Karpas-422 (cell line): ENCODE results near the gene TMEM52. TPM values are rescaled to one million over a fixed set of nuclear protein-coding genes. Genes with fewer than 3 reads are reported as not detected.

Experiments
- DNase-seq: peaks from one replicate; pipeline ENCODE4 v3.0.0-alpha.2; 2015
- H2AFZ ChIP-seq: fragments of 200-600 bp; sonication (generic); 2 replicates; pipeline ENCODE4 v1.6.1; 2014; ENCODE audit warnings: antibody characterized with exemption, low read length, mixed read lengths
- H3K27ac ChIP-seq: fragments of 200-600 bp; sonication (generic); 2 replicates; pipeline ENCODE4 v1.5.1; 2014; ENCODE audit warnings: mild to moderate bottlenecking, low read length, moderate library complexity
- H3K27me3 ChIP-seq: fragments of 200-600 bp; sonication (generic); 2 replicates; pipeline ENCODE4 v1.6.1; 2014; ENCODE audit warnings: low read length, mixed read lengths
- H3K36me3 ChIP-seq: fragments of 200-600 bp; sonication (generic); 2 replicates; pipeline ENCODE4 v1.6.1; 2014; ENCODE audit warnings: low read length, mixed read lengths; ENCODE audit not compliant: insufficient read depth
- H3K4me1 ChIP-seq: fragments of 200-600 bp; sonication (generic); 2 replicates; pipeline ENCODE4 v1.6.1; 2014; ENCODE audit warnings: mild to moderate bottlenecking, low read length, mixed read lengths
- H3K4me2 ChIP-seq: fragments of 200-600 bp; sonication (generic); 2 replicates; pipeline ENCODE4 v1.6.1; 2014; ENCODE audit warnings: low read length, low read depth, mild to moderate bottlenecking; ENCODE audit not compliant: poor library complexity, severe bottlenecking
- H3K4me3 ChIP-seq: fragments of 200-600 bp; sonication (generic); 2 replicates; pipeline ENCODE4 v1.5.1; 2014; ENCODE audit warnings: mild to moderate bottlenecking, antibody characterized with exemption, low read length, mixed read lengths
- H3K79me2 ChIP-seq: fragments of 200-600 bp; sonication (generic); 2 replicates; pipeline ENCODE4 v1.6.1; 2014; ENCODE audit warnings: mild to moderate bottlenecking, low read length, mixed read lengths
- H3K9ac ChIP-seq: fragments of 200-600 bp; sonication (generic); 2 replicates; pipeline ENCODE4 v1.6.0; 2014; ENCODE audit warnings: low read length
- H3K9me2 ChIP-seq: fragments of 200-600 bp; sonication (generic), shearing (Covaris generic); replicated peaks from 2 replicates; pipeline ENCODE4 v1.6.0; 2014; ENCODE audit warnings: mild to moderate bottlenecking, low read length, moderate library complexity; ENCODE audit not compliant: insufficient read depth
- H3K9me3 ChIP-seq: fragments of 300-700, 200-600 bp; sonication (generic); 2 replicates; pipeline ENCODE4 v1.6.1; 2014; ENCODE audit warnings: low read length, mixed read lengths
- H4K20me1 ChIP-seq: fragments of 200-600 bp; sonication (generic); 2 replicates; pipeline ENCODE4 v1.6.1; 2014; ENCODE audit warnings: mild to moderate bottlenecking, antibody characterized with exemption, low read length, low read depth; ENCODE audit not compliant: insufficient read depth
- total RNA-seq: library from RNA; depleted of rRNA; stranded (reverse); fragments of >200 nt; shearing (Covaris generic); gene quantifications from 2 replicates; pipeline ENCODE4 v1.2.3, GENCODE V29; 2014; ENCODE audit warnings: low replicate concordance

The TMEM52 gene
- total RNA-seq, 1 experiment from 2014 or later: not detected

GRCh38 chr1:1908506-1908791 lies 10.6 kb downstream of the TMEM52 start:
- Histone ChIP-seq H3K27me3 (no peaks in the 10 kb centered on the region), H2AFZ (peak overlapping the region; percentile 69; the same call in 1 of the 2 replicates), H4K20me1 (no peaks in the 10 kb centered on the region), H3K4me3 (peak overlapping the region; percentile 91), H3K36me3 (no peaks in the 10 kb centered on the region), H3K4me2 (peak overlapping the region; percentile 96), H3K79me2 (0 out of 2 replicates have a peak, but pooled peaks cover 5% of the 10 kb centered on the region), H3K9ac (peak overlapping the region; percentile 99), H3K4me1 (peaks cover 34% of the 10 kb centered on the region), H3K9me3 (no peaks in the 10 kb centered on the region), H3K9me2 (no peaks in the 10 kb centered on the region), H3K27ac (peak overlapping the region; percentile 83)
- peak; percentile 76 for DNase-seq

- Histone ChIP-seq H3K36me3 (no peaks in the 10 kb centered on the region), H4K20me1 (no peaks in the 10 kb centered on the region), H3K4me3 (no peak overlapping the region), H2AFZ (no peak overlapping the region), H3K4me2 (peak overlapping the region; percentile 96), H3K27me3 (no peaks in the 10 kb centered on the region), H3K9me2 (no peaks in the 10 kb centered on the region), H3K9me3 (peaks cover 4% of the 10 kb centered on the region; the same call in 1 of the 2 replicates), H3K27ac (peak overlapping the region; percentile 83), H3K79me2 (0 out of 2 replicates have a peak, but pooled peaks cover 5% of the 10 kb centered on the region), H3K4me1 (peaks cover 34% of the 10 kb centered on the region), H3K9ac (peak overlapping the region; percentile 50)
- DNase-seq: peak; percentile 72
These were observed 11.9 kb downstream of the TMEM52 start for GRCh38 chr1:1907098-1907736.

GRCh38 chr1:1906185-1907097 lies 12.6 kb downstream of the TMEM52 start:
- no peak overlapping the region for H2AFZ ChIP-seq
- H3K27me3 ChIP-seq: no peaks in the 10 kb centered on the region
- peaks cover 4% of the 10 kb centered on the region; the same call in 1 of the 2 replicates for H3K9me3 ChIP-seq
- H3K27ac ChIP-seq: peak overlapping the region; percentile 83
- H3K36me3 ChIP-seq: no peaks in the 10 kb centered on the region
- H3K9ac ChIP-seq: peak overlapping the region; percentile 50
- no peak overlapping the region for H3K4me3 ChIP-seq
- H4K20me1 ChIP-seq: no peaks in the 10 kb centered on the region
- peak; percentile 87 for DNase-seq
- H3K4me1 ChIP-seq: peaks cover 34% of the 10 kb centered on the region
- H3K79me2 ChIP-seq: 0 out of 2 replicates have a peak, but pooled peaks cover 5% of the 10 kb centered on the region
- peak overlapping the region; percentile 96 for H3K4me2 ChIP-seq
- no peaks in the 10 kb centered on the region for H3K9me2 ChIP-seq

GRCh38 chr1:1903224-1903623 lies 15.9 kb downstream of the TMEM52 start:
- H3K4me1 ChIP-seq: peaks cover 27% of the 10 kb centered on the region
- H3K9me2 ChIP-seq: no peaks in the 10 kb centered on the region

GRCh38 chr1:1901641-1902294 lies 17.3 kb downstream of the TMEM52 start:
- no peak overlapping the region for H3K4me2 ChIP-seq

More at GRCh38 chr1:1903224-1903623, 15.9 kb downstream of the TMEM52 start:
- DNase-seq: no peak
- H2AFZ ChIP-seq: no peak overlapping the region
- H4K20me1 ChIP-seq: no peaks in the 10 kb centered on the region
- H3K9ac ChIP-seq: no peak overlapping the region
- no peak overlapping the region for H3K4me3 ChIP-seq
- no peaks in the 10 kb centered on the region for H3K27me3 ChIP-seq
- no peak overlapping the region for H3K27ac ChIP-seq
- no peak overlapping the region for H3K4me2 ChIP-seq
- 0 out of 2 replicates have a peak, but pooled peaks cover 3% of the 10 kb centered on the region for H3K79me2 ChIP-seq
- no peaks in the 10 kb centered on the region for H3K36me3 ChIP-seq
- H3K9me3 ChIP-seq: peaks cover 4% of the 10 kb centered on the region; the same call in 1 of the 2 replicates

GRCh38 chr1:1900883-1901640 lies 18.0 kb downstream of the TMEM52 start:
- no peak overlapping the region for H3K4me3 ChIP-seq
- H3K4me2 ChIP-seq: no peak overlapping the region
- no peaks in the 10 kb centered on the region for H4K20me1 ChIP-seq
- H3K4me1 ChIP-seq: peaks cover 7% of the 10 kb centered on the region
- H3K9ac ChIP-seq: no peak overlapping the region
- H3K9me2 ChIP-seq: no peaks in the 10 kb centered on the region
- H3K36me3 ChIP-seq: no peaks in the 10 kb centered on the region
- no peaks in the 10 kb centered on the region for H3K79me2 ChIP-seq
- DNase-seq: no peak
- no peak overlapping the region for H3K27ac ChIP-seq
- peaks cover 4% of the 10 kb centered on the region; the same call in 1 of the 2 replicates for H3K9me3 ChIP-seq
- H3K27me3 ChIP-seq: no peaks in the 10 kb centered on the region
- no peak overlapping the region for H2AFZ ChIP-seq

More at GRCh38 chr1:1901641-1902294, 17.3 kb downstream of the TMEM52 start:
- Histone ChIP-seq H3K36me3 (no peaks in the 10 kb centered on the region), H3K9me3 (peaks cover 4% of the 10 kb centered on the region; the same call in 1 of the 2 replicates), H3K79me2 (no peaks in the 10 kb centered on the region), H3K4me1 (peaks cover 12% of the 10 kb centered on the region), H3K27ac (no peak overlapping the region), H3K9me2 (no peaks in the 10 kb centered on the region), H3K9ac (no peak overlapping the region), H2AFZ (no peak overlapping the region), H4K20me1 (no peaks in the 10 kb centered on the region), H3K4me3 (no peak overlapping the region), H3K27me3 (no peaks in the 10 kb centered on the region)
- no peak for DNase-seq

GRCh38 chr1:1899967-1900327 lies 19.1 kb downstream of the TMEM52 start:
- no peaks in the 10 kb centered on the region for H3K79me2 ChIP-seq
- H3K9ac ChIP-seq: no peak overlapping the region
- H3K27me3 ChIP-seq: no peaks in the 10 kb centered on the region
- H3K9me3 ChIP-seq: peaks cover 4% of the 10 kb centered on the region; the same call in 1 of the 2 replicates
- H3K36me3 ChIP-seq: no peaks in the 10 kb centered on the region
- no peak overlapping the region for H2AFZ ChIP-seq
- no peak overlapping the region for H3K27ac ChIP-seq
- no peak for DNase-seq
- H4K20me1 ChIP-seq: no peaks in the 10 kb centered on the region
- H3K4me1 ChIP-seq: peaks cover 16% of the 10 kb centered on the region
- no peak overlapping the region for H3K4me3 ChIP-seq
- no peak overlapping the region for H3K4me2 ChIP-seq
- no peaks in the 10 kb centered on the region for H3K9me2 ChIP-seq
